HK-2 (cell line): Measurements from ENCODE around the gene EARS2.
A peak's percentile ranks its signal among the peaks of the same experiment; 100 is the strongest.
"Not testable (repeated sequence)": the region's sequence is repeated elsewhere in the genome, so short reads cannot be mapped to it uniquely, and the experiment has no call there.

Source experiments
- DNase-seq: peaks from one replicate; pipeline ENCODE4 v3.0.0-alpha.2; 2018; ENCODE audit not compliant: unreplicated experiment

The EARS2 gene

GRCh38 chr16:23567602-23568001 lies 10.5 kb upstream of the EARS2 start:
- no peak for DNase-seq

- DNase-seq: no peak
These were observed 9.6 kb upstream of the EARS2 start for GRCh38 chr16:23566724-23567123.

GRCh38 chr16:23564575-23565363 lies 7.6 kb upstream of the EARS2 start:
- no peak for DNase-seq

- DNase-seq: no peak
These were observed 6.0 kb upstream of the EARS2 start for GRCh38 chr16:23563186-23563585.

- no peak for DNase-seq
These were observed 5.4 kb upstream of the EARS2 start for GRCh38 chr16:23562505-23562904.

- no peak for DNase-seq
These were observed 4.4 kb upstream of the EARS2 start for GRCh38 chr16:23561586-23561985.

- no peak for DNase-seq
These were observed 891 bp upstream of the EARS2 start for GRCh38 chr16:23557779-23558702.

- DNase-seq: no peak
These were observed 2.6 kb downstream of the EARS2 start for GRCh38 chr16:23554536-23554935.

GRCh38 chr16:23552161-23552560 lies 5.0 kb downstream of the EARS2 start:
- DNase-seq: no peak

GRCh38 chr16:23549938-23550337 lies 7.2 kb downstream of the EARS2 start:
- DNase-seq: no peak

GRCh38 chr16:23544436-23544835 lies 12.7 kb downstream of the EARS2 start:
- no peak for DNase-seq

- DNase-seq: not testable (repeated sequence)
These were observed 16.4 kb downstream of the EARS2 start for GRCh38 chr16:23540817-23541178.

GRCh38 chr16:23539984-23540816 lies 16.9 kb downstream of the EARS2 start:
- no peak for DNase-seq

GRCh38 chr16:23538919-23539278 lies 18.3 kb downstream of the EARS2 start:
- DNase-seq: no peak

- DNase-seq: no peak
These were observed 19.8 kb downstream of the EARS2 start for GRCh38 chr16:23537390-23537789.

- peak; percentile 30 for DNase-seq
These were observed 21.2 kb downstream of the EARS2 start for GRCh38 chr16:23535901-23536300.

- DNase-seq: no peak
These were observed 22.0 kb downstream of the EARS2 start for GRCh38 chr16:23534868-23535860.

- DNase-seq: no peak
These were observed 24.7 kb downstream of the EARS2 start for GRCh38 chr16:23532448-23532847.

- DNase-seq: no peak
These were observed 27.1 kb downstream of the EARS2 start for GRCh38 chr16:23530062-23530461.

- no peak for DNase-seq
These were observed 28.4 kb downstream of the EARS2 start for GRCh38 chr16:23528644-23529310.
